OCI-LY1 (cell line): ENCODE measurements around the gene CCDC85C.

Experiments
- H2AFZ ChIP-seq: fragments of 200-600 bp; sonication (generic), shearing (Covaris generic); 2 replicates; pipeline ENCODE4 v1.6.0; 2014; ENCODE audit warnings: antibody characterized with exemption, mild to moderate bottlenecking, low read length
- H3F3A ChIP-seq: fragments of 200-600 bp; sonication (generic), shearing (Covaris generic); 2 replicates; pipeline ENCODE4 v1.6.0; 2014; ENCODE audit warnings: mild to moderate bottlenecking, antibody characterized with exemption, low read length, moderate library complexity; ENCODE audit not compliant: insufficient read depth
- H3K27ac ChIP-seq: fragments of 200-600 bp; sonication (generic); 2 replicates; pipeline ENCODE4 v1.5.1; 2014; ENCODE audit warnings: low read length, mixed run types, mild to moderate bottlenecking, low read depth; ENCODE audit not compliant: poor library complexity, severe bottlenecking
- H3K27me3 ChIP-seq: fragments of 200-600 bp; sonication (generic); 2 replicates; pipeline ENCODE4 v1.6.0; 2014; ENCODE audit warnings: antibody characterized with exemption, mild to moderate bottlenecking, low read length, moderate library complexity; ENCODE audit not compliant: insufficient read depth
- H3K36me3 ChIP-seq: fragments of 200-600 bp; sonication (generic); 2 replicates; pipeline ENCODE4 v1.6.1; 2014; ENCODE audit warnings: mild to moderate bottlenecking, antibody characterized with exemption, low read length, moderate library complexity, mixed read lengths; ENCODE audit not compliant: insufficient read depth
- H3K4me1 ChIP-seq: fragments of 200-600 bp; sonication (generic); 2 replicates; pipeline ENCODE4 v1.5.1; 2014; ENCODE audit warnings: mild to moderate bottlenecking, low read length, moderate library complexity; ENCODE audit not compliant: insufficient read depth, severe bottlenecking
- H3K4me2 ChIP-seq: fragments of 200-600 bp; sonication (generic), shearing (Covaris generic); 2 replicates; pipeline ENCODE4 v1.6.1; 2014; ENCODE audit warnings: low read length
- H3K4me3 ChIP-seq: fragments of 200-600 bp; sonication (generic); 2 replicates; pipeline ENCODE4 v1.5.1; 2014; ENCODE audit warnings: low read length, low read depth, mild to moderate bottlenecking, mixed read lengths; ENCODE audit not compliant: poor library complexity, severe bottlenecking
- H3K79me2 ChIP-seq: fragments of 200-600 bp; shearing (Covaris generic); 2 replicates; pipeline ENCODE4 v1.6.1; 2016; ENCODE audit warnings: mixed run types, low read length, mixed read lengths; ENCODE audit not compliant: insufficient read depth
- H3K9ac ChIP-seq: fragments of 200-600 bp; sonication (generic), shearing (Covaris generic); 2 replicates; pipeline ENCODE4 v1.6.1; 2014; ENCODE audit warnings: mild to moderate bottlenecking, low read length, mixed read lengths
- H3K9me2 ChIP-seq: fragments of 200-600 bp; sonication (generic), shearing (Covaris generic); 2 replicates; pipeline ENCODE4 v1.6.1; 2014; ENCODE audit warnings: low read depth, mild to moderate bottlenecking, low read length, mixed read lengths
- H3K9me3 ChIP-seq: fragments of 200-600 bp; shearing (Covaris generic); 2 replicates; pipeline ENCODE4 v1.6.1; 2014; ENCODE audit warnings: low read length, mixed read lengths
- H4K20me1 ChIP-seq: fragments of 200-600 bp; sonication (generic), shearing (Covaris generic); 2 replicates; pipeline ENCODE4 v1.6.0; 2016; ENCODE audit warnings: mild to moderate bottlenecking, low read length; ENCODE audit not compliant: insufficient read depth
- CTCF ChIP-seq: fragments of 200-600 bp; sonication (generic), shearing (Covaris generic); IDR thresholded peaks from 2 replicates; pipeline ENCODE4 v1.5.1; 2017; ENCODE audit warnings: mild to moderate bottlenecking, antibody characterized with exemption, low read length, moderate library complexity, mixed read lengths
- EZH2 ChIP-seq: fragments of 200-600 bp; sonication (generic), shearing (Covaris generic); IDR thresholded peaks from 2 replicates; pipeline ENCODE4 v1.8.0; 2017; ENCODE audit warnings: borderline replicate concordance, mixed run types, mild to moderate bottlenecking, antibody characterized with exemption, low read length, moderate library complexity, mixed read lengths

The CCDC85C gene

GRCh38 chr14:99506276-99506675, 97.7 kb downstream of the CCDC85C start:
- no peak overlapping the region for H3K27ac ChIP-seq
- no peaks in the 10 kb centered on the region for H3K9me2 ChIP-seq
- no peak overlapping the region for H3K4me2 ChIP-seq
- H2AFZ ChIP-seq: no peak overlapping the region
- no peak for TF ChIP-seq CTCF
- no peak for TF ChIP-seq EZH2
- peaks cover 85% of the 10 kb centered on the region for H3K36me3 ChIP-seq
- no peak overlapping the region for H3K4me3 ChIP-seq
- H3F3A ChIP-seq: no peaks in the 10 kb centered on the region
- no peak overlapping the region for H3K9ac ChIP-seq
- no peaks in the 10 kb centered on the region for H3K9me3 ChIP-seq
- H4K20me1 ChIP-seq: no peaks in the 10 kb centered on the region
- H3K4me1 ChIP-seq: no peaks in the 10 kb centered on the region
- no peaks in the 10 kb centered on the region for H3K79me2 ChIP-seq
- H3K27me3 ChIP-seq: no peaks in the 10 kb centered on the region

GRCh38 chr14:99505089-99505488, 98.9 kb downstream of the CCDC85C start:
- no peak for TF ChIP-seq EZH2
- no peak for TF ChIP-seq CTCF
- Histone ChIP-seq H3K9ac (no peak overlapping the region), H3K9me3 (no peaks in the 10 kb centered on the region), H3F3A (no peaks in the 10 kb centered on the region), H3K9me2 (no peaks in the 10 kb centered on the region), H3K4me2 (no peak overlapping the region), H2AFZ (no peak overlapping the region), H3K27ac (no peak overlapping the region), H3K4me3 (no peak overlapping the region), H3K27me3 (no peaks in the 10 kb centered on the region), H4K20me1 (no peaks in the 10 kb centered on the region), H3K36me3 (peaks cover 97% of the 10 kb centered on the region), H3K4me1 (no peaks in the 10 kb centered on the region), H3K79me2 (no peaks in the 10 kb centered on the region)

DNA sequence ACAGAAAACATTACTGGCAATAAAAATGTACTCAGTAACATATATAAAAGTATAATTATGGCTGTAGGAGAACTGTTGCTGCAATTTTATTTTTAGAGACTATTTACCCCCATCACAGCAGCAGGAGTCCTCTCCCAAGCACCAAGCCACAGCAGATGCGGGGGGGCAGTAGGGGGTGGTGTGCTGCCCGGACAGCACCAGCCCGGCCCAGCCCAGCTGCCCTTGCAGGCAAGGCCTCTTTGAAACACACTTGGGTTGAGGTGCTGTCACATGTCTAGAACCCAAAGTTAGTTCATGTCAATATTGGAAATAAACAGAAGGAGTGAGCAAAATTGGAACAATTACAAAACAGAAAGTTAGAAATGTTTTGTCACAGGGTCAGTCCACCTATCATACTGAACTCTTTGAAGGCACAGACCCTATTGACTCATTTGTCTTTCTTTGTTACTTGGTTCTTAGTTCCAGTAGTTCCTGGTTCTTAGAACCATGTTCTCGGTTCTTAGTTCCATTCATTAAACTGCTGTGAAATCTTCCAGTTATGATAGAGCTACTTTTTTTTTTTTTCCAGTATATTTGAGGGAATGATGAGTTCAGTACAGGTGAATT, 100.1 kb downstream of the CCDC85C start:
- H3K27me3 ChIP-seq: no peaks in the 10 kb centered on the region
- H3K9ac ChIP-seq: no peak overlapping the region
- H3K4me3 ChIP-seq: no peak overlapping the region
- no peaks in the 10 kb centered on the region for H4K20me1 ChIP-seq
- no peaks in the 10 kb centered on the region for H3K4me1 ChIP-seq
- no peak overlapping the region for H3K27ac ChIP-seq
- H3F3A ChIP-seq: no peaks in the 10 kb centered on the region
- no peak overlapping the region for H2AFZ ChIP-seq
- no peak overlapping the region for H3K4me2 ChIP-seq
- no peaks in the 10 kb centered on the region for H3K9me2 ChIP-seq
- H3K79me2 ChIP-seq: no peaks in the 10 kb centered on the region
- TF ChIP-seq CTCF: no peak
- no peak for TF ChIP-seq EZH2
- peaks cover 95% of the 10 kb centered on the region for H3K36me3 ChIP-seq
- no peaks in the 10 kb centered on the region for H3K9me3 ChIP-seq
